ENCODE measurements around the gene TAOK3. TPM values are rescaled to one million over a fixed set of nuclear protein-coding genes. Genes with fewer than 3 reads are reported as not detected.

Gene TAOK3
- total RNA-seq, 1 donor from 2014 or later, result 15.7 TPM

DNA sequence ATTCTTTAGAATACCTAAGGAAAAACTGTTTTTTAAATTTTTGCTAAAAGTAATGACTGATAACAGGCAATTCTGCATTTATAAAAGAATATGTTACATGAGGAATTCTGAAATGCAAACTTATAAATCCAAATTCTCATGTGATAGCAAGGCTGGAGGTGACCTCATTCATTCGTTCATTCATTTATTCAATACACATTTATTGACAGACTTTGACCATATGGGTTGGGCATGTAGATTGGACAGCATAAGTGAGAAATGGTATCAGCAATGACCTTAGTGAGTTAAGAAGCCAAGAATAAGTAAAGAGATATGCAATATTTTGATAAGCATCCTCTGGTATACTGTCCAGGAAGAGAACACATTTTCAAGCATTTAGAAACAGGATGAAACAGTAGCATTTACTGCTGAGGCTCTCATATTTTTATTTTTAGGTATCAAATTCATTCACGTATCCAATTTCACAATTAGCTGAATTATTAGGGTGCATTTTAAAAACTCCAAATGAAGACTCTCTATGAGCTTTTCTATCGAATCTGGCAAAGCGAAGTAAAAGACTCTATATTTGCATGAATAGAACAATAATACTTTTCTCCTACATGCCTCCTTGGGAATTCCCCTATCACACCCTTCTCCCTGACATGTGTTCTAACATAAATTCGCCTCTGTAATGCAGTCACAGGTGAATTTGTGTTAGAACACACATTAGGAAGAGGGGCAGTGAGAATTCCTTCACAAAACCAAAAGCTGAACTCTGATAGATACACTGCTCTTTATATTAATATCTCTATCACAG lies 186.9 kb downstream of the TAOK3 start:
- Mint-ChIP-seq H3K27ac (ENCODE audit: unreplicated experiment) (no peak overlapping the region), H3K36me3 (ENCODE audit: low read depth, unreplicated experiment) (no peaks in the 10 kb centered on the region), H3K4me3 (ENCODE audit: unreplicated experiment) (no peak overlapping the region), H3K9me3 (ENCODE audit: unreplicated experiment) (no peaks in the 10 kb centered on the region), H3K27me3 (ENCODE audit: low read depth, unreplicated experiment) (no peaks in the 10 kb centered on the region), H3K4me1 (ENCODE audit: low read depth, unreplicated experiment) (peaks cover 22% of the 10 kb centered on the region)
- H3K9ac ChIP-seq (ENCODE audit: low read length), result no peak overlapping the region
- peaks cover 30% of the 10 kb centered on the region for H3K4me1 ChIP-seq (ENCODE audit: insufficient read depth, low read length)
- no peaks in the 10 kb centered on the region for H3K27me3 ChIP-seq (ENCODE audit: insufficient read depth, low read length)
- peaks cover 8% of the 10 kb centered on the region for H4K20me1 ChIP-seq (ENCODE audit: insufficient read depth, low read length)
- H3K4me2 ChIP-seq (ENCODE audit: low read length), result no peak overlapping the region
- H3K79me2 ChIP-seq (ENCODE audit: insufficient read depth, low read length), result peaks cover 9% of the 10 kb centered on the region
- H3K27ac ChIP-seq (ENCODE audit: low read depth, low read length), result no peak overlapping the region
- DNase-seq (ENCODE audit: low read depth), result no peak
- no peak overlapping the region for H2AFZ ChIP-seq (ENCODE audit: low read depth, low read length)
- H3K9me3 ChIP-seq (ENCODE audit: insufficient read depth, low read depth, low read length), result no peaks in the 10 kb centered on the region
- H3K4me3 ChIP-seq (ENCODE audit: insufficient read depth, low read depth, low read length), result no peak overlapping the region
- FAIRE-seq, result no peak
- no peaks in the 10 kb centered on the region for H3K36me3 ChIP-seq (ENCODE audit: insufficient read depth, low read length)
- TF ChIP-seq, protein P1, sequence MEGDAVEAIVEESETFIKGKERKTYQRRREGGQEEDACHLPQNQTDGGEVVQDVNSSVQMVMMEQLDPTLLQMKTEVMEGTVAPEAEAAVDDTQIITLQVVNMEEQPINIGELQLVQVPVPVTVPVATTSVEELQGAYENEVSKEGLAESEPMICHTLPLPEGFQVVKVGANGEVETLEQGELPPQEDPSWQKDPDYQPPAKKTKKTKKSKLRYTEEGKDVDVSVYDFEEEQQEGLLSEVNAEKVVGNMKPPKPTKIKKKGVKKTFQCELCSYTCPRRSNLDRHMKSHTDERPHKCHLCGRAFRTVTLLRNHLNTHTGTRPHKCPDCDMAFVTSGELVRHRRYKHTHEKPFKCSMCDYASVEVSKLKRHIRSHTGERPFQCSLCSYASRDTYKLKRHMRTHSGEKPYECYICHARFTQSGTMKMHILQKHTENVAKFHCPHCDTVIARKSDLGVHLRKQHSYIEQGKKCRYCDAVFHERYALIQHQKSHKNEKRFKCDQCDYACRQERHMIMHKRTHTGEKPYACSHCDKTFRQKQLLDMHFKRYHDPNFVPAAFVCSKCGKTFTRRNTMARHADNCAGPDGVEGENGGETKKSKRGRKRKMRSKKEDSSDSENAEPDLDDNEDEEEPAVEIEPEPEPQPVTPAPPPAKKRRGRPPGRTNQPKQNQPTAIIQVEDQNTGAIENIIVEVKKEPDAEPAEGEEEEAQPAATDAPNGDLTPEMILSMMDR (IDR thresholded peaks at IDR 0.05; ENCODE audit: insufficient read depth, low read depth, low read length), result no peak
- no peak for TF ChIP-seq EZH2 (IDR thresholded peaks at IDR 0.05; ENCODE audit: insufficient read depth, low read length)

DNA sequence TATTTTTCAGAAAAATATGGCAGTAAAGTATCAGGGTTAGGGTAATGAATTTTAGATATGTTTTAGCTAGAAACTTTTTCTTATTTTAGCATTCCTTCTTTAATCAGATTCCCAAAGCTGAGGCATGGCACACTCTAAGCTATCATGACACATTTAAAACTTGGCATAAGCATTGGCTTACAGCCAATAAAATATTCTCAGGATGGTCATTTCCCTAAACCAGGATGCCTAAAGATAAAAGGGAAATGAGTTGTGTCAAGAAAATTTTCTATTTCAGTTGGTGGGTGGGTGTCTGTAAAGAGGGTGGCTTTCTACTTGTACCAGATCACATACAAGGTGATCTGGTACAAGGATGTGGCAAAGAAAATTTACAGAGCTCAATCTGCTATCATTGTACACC lies 189.0 kb downstream of the TAOK3 start:
- H3K36me3 ChIP-seq (ENCODE audit: insufficient read depth, low read length), result peaks cover 9% of the 10 kb centered on the region
- FAIRE-seq (no peak), DNase-seq (ENCODE audit: low read depth) (no peak)
- Mint-ChIP-seq H3K27ac (ENCODE audit: unreplicated experiment) (no peak overlapping the region), H3K4me1 (ENCODE audit: low read depth, unreplicated experiment) (peaks cover 12% of the 10 kb centered on the region), H3K9me3 (ENCODE audit: unreplicated experiment) (no peaks in the 10 kb centered on the region), H3K36me3 (ENCODE audit: low read depth, unreplicated experiment) (peaks cover 2% of the 10 kb centered on the region), H3K27me3 (ENCODE audit: low read depth, unreplicated experiment) (no peaks in the 10 kb centered on the region), H3K4me3 (ENCODE audit: unreplicated experiment) (no peak overlapping the region)
- H3K4me3 ChIP-seq (ENCODE audit: insufficient read depth, low read depth, low read length), result no peak overlapping the region
- H3K27me3 ChIP-seq (ENCODE audit: insufficient read depth, low read length), result no peaks in the 10 kb centered on the region
- peaks cover 11% of the 10 kb centered on the region for H3K4me1 ChIP-seq (ENCODE audit: insufficient read depth, low read length)
- H2AFZ ChIP-seq (ENCODE audit: low read depth, low read length), result no peak overlapping the region
- TF ChIP-seq, protein P1 (IDR thresholded peaks at IDR 0.05; ENCODE audit: insufficient read depth, low read depth, low read length), result no peak
- TF ChIP-seq EZH2 (IDR thresholded peaks at IDR 0.05; ENCODE audit: insufficient read depth, low read length), result no peak
- H3K79me2 ChIP-seq (ENCODE audit: insufficient read depth, low read length), result peaks cover 9% of the 10 kb centered on the region
- H3K27ac ChIP-seq (ENCODE audit: low read depth, low read length), result no peak overlapping the region
- no peak overlapping the region for H3K4me2 ChIP-seq (ENCODE audit: low read length)
- H3K9ac ChIP-seq (ENCODE audit: low read length), result no peak overlapping the region
- no peaks in the 10 kb centered on the region for H3K9me3 ChIP-seq (ENCODE audit: insufficient read depth, low read depth, low read length)
- H4K20me1 ChIP-seq (ENCODE audit: insufficient read depth, low read length), result peaks cover 8% of the 10 kb centered on the region

DNA sequence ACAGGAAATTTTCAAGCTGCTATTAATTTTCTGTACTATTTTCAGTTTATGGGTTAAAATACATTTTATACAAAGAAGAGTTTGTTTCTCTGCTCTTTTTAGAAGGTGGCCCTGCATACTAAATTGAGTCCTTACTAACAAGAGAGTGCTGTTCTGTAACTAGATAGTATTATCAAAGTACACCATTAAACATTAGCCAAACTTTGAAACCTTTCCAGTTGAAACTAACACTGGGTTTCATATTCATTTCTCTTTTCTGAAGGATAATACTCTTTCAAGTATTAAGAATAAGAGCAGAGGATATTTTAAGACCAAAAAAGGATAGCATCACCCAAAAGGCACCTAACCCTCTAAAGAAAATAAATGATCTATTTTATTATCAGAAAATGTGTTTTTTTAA lies 189.6 kb downstream of the TAOK3 start:
- no peak overlapping the region for H3K4me3 ChIP-seq (ENCODE audit: insufficient read depth, low read depth, low read length)
- no peaks in the 10 kb centered on the region for H3K27me3 Mint-ChIP-seq (ENCODE audit: low read depth, unreplicated experiment)
- DNase-seq (ENCODE audit: low read depth), result no peak
- H3K79me2 ChIP-seq (ENCODE audit: insufficient read depth, low read length), result peaks cover 8% of the 10 kb centered on the region
- no peak overlapping the region for H3K4me2 ChIP-seq (ENCODE audit: low read length)
- no peaks in the 10 kb centered on the region for H3K9me3 ChIP-seq (ENCODE audit: insufficient read depth, low read depth, low read length)
- peaks cover 6% of the 10 kb centered on the region for H3K4me1 ChIP-seq (ENCODE audit: insufficient read depth, low read length)
- no peak overlapping the region for H3K27ac Mint-ChIP-seq (ENCODE audit: unreplicated experiment)
- H3K9me3 Mint-ChIP-seq (ENCODE audit: unreplicated experiment), result no peaks in the 10 kb centered on the region
- H2AFZ ChIP-seq (ENCODE audit: low read depth, low read length), result no peak overlapping the region
- H3K4me1 Mint-ChIP-seq (ENCODE audit: low read depth, unreplicated experiment), result peaks cover 8% of the 10 kb centered on the region
- H3K27me3 ChIP-seq (ENCODE audit: insufficient read depth, low read length), result no peaks in the 10 kb centered on the region
- H3K36me3 Mint-ChIP-seq (ENCODE audit: low read depth, unreplicated experiment), result peaks cover 2% of the 10 kb centered on the region
- no peak overlapping the region for H3K4me3 Mint-ChIP-seq (ENCODE audit: unreplicated experiment)
- peaks cover 8% of the 10 kb centered on the region for H4K20me1 ChIP-seq (ENCODE audit: insufficient read depth, low read length)
- H3K27ac ChIP-seq (ENCODE audit: low read depth, low read length), result no peak overlapping the region
- H3K36me3 ChIP-seq (ENCODE audit: insufficient read depth, low read length), result peaks cover 11% of the 10 kb centered on the region
- no peak for TF ChIP-seq EZH2 (IDR thresholded peaks at IDR 0.05; ENCODE audit: insufficient read depth, low read length)
- TF ChIP-seq, protein P1 (IDR thresholded peaks at IDR 0.05; ENCODE audit: insufficient read depth, low read depth, low read length), result no peak
- H3K9ac ChIP-seq (ENCODE audit: low read length), result no peak overlapping the region
- FAIRE-seq, result no peak

Measured in astrocyte (in vitro differentiated cells and primary cell).